HepG2 (cell line): ENCODE results near the gene S100A10. TPM values are rescaled to one million over a fixed set of nuclear protein-coding genes. Genes with fewer than 3 reads are reported as not detected.

ENCODE experiments used
- ATAC-seq: fragments of 200-7000 bp; cut with Tn5 transposase; 3 replicates; pipeline ENCODE4 v1.9.1; 2020; ENCODE audit warnings: mild to moderate bottlenecking, moderate library complexity
- BruUV-seq: library from RNA; stranded (reverse); fragments of 400-500 nt; replicated peaks from 2 replicates; lab custom pipeline; 2021; lab: Mats Ljungman, UMichigan
- CTCF ChIA-PET: fragments of 300-600 bp; formaldehyde crosslinking; extraction: SDS; loops from one replicate; lab custom pipeline; 2021; ENCODE audit warnings: low total read pairs, inconsistent platforms, low intra/inter-chr PET ratio; lab: Yijun Ruan, JAX
- POLR2A ChIA-PET: fragments of 350-600 bp; sonication (Branson Sonifier 250); formaldehyde crosslinking; loops from one replicate; lab custom pipeline; 2020; ENCODE audit warnings: antibody characterized with exemption, inconsistent platforms; lab: Yijun Ruan, JAX
- DNase-seq: peaks from one replicate; pipeline ENCODE4 v3.0.0-alpha.2; 2015; ENCODE audit warnings: low spot score
- FAIRE-seq: peaks from 3 replicates; lab custom pipeline; 2011; peaks lifted over from hg19 to GRCh38; lab: Jason Lieb, UNC
- H2AFZ ChIP-seq: one replicate; pipeline ENCODE4 v1.6.1; 2011; ENCODE audit warnings: low read length, inconsistent platforms
- H3K27ac ChIP-seq: fragments of 300-600 bp; 3 replicates; pipeline ENCODE4 v1.8.0; 2011; ENCODE audit warnings: mixed run types, mild to moderate bottlenecking, mixed read lengths, low read length, inconsistent platforms; ENCODE audit not compliant: insufficient read depth; ENCODE audit errors: extremely low read length
- H3K27me3 ChIP-seq, 2 experiments: fragments of 200-600 bp in 1 of 2; 2 replicates in 1 of 2; 3 replicates in 1 of 2; pipeline versions ENCODE4 v1.6.0 to v1.8.0; 2011; ENCODE audit warnings: low read length in 2 of 2, mild to moderate bottlenecking in 2 of 2, moderate library complexity in 2 of 2, inconsistent platforms in 1 of 2; ENCODE audit not compliant: insufficient read depth in 2 of 2, control insufficient read depth in 1 of 2
- H3K36me3 ChIP-seq, 2 experiments: fragments of 200-600 bp in 1 of 2; replicated peaks in 1 of 2; 2 replicates in 1 of 2; 3 replicates in 1 of 2; pipeline versions ENCODE4 v1.5.1 to v1.8.0; 2011; ENCODE audit warnings: low read length in 2 of 2, inconsistent platforms in 1 of 2; ENCODE audit not compliant: insufficient read depth in 2 of 2, control insufficient read depth in 1 of 2
- H3K4me1 ChIP-seq: 2 replicates; pipeline ENCODE4 v1.5.1; 2012; ENCODE audit warnings: low read length, inconsistent platforms; ENCODE audit not compliant: insufficient read depth
- H3K4me2 ChIP-seq: 2 replicates; pipeline ENCODE4 v1.6.0; 2011; ENCODE audit warnings: low read depth, low read length, inconsistent platforms
- H3K4me3 ChIP-seq, 3 experiments: fragments of 200-600 bp in 1 of 3; sonication (generic), shearing (Covaris generic) in 1 of 3; replicated peaks in 1 of 3; 2 replicates each; pipeline ENCODE4 v1.5.1; 2011 to 2016; ENCODE audit warnings: low read length in 3 of 3, inconsistent platforms in 2 of 3, low read depth in 2 of 3, mild to moderate bottlenecking in 2 of 3, control low read depth in 1 of 3, mixed read lengths in 1 of 3; ENCODE audit not compliant: insufficient read depth in 1 of 3
- H3K79me2 ChIP-seq: one replicate; pipeline ENCODE4 v1.6.1; 2011; ENCODE audit warnings: low read length, inconsistent platforms; ENCODE audit not compliant: insufficient read depth
- H3K9ac ChIP-seq: 2 replicates; pipeline ENCODE4 v1.6.0; 2011; ENCODE audit warnings: mild to moderate bottlenecking, low read depth, low read length, inconsistent platforms; ENCODE audit not compliant: insufficient read depth
- H3K9me3 ChIP-seq: 2 replicates; pipeline ENCODE4 v1.5.1; 2012; ENCODE audit warnings: mild to moderate bottlenecking, low read length
- H4K20me1 ChIP-seq: 2 replicates; pipeline ENCODE4 v1.6.0; 2011; ENCODE audit warnings: inconsistent platforms, mild to moderate bottlenecking, low read length, moderate library complexity; ENCODE audit not compliant: insufficient read depth
- CREM ChIP-seq, 2 experiments: sonication (generic) in 1 of 2; formaldehyde crosslinking in 1 of 2; IDR thresholded peaks; 2 replicates each; pipeline versions ENCODE4 v1.4.0 to v1.6.1; 2016 to 2020; ENCODE audit warnings: antibody characterized with exemption in 1 of 2, mild to moderate bottlenecking in 1 of 2, missing genetic modification reagents in 1 of 2
- FOXC1 ChIP-seq: sonication (generic); formaldehyde crosslinking; IDR thresholded peaks from 2 replicates; pipeline ENCODE4 v1.8.0; 2022; ENCODE audit warnings: mild to moderate bottlenecking, missing genetic modification reagents, borderline replicate concordance
- NFYB ChIP-seq: sonication (generic); formaldehyde crosslinking; IDR thresholded peaks from 2 replicates; pipeline ENCODE4 v1.4.0; 2020; ENCODE audit warnings: missing genetic modification reagents
- PHB2 ChIP-seq: fragments of 450-650 bp; IDR thresholded peaks from 2 replicates; pipeline ENCODE4 v1.6.1; 2018; ENCODE audit not compliant: partially characterized antibody
- PHF5A ChIP-seq: IDR thresholded peaks from one replicate; pipeline ENCODE4 v1.6.1; 2018; ENCODE audit warnings: low read depth, missing genetic modification reagents; ENCODE audit not compliant: unreplicated experiment
- SMYD3 ChIP-seq: sonication (generic); formaldehyde crosslinking; IDR thresholded peaks from 2 replicates; pipeline ENCODE4 v1.8.1; 2023; ENCODE audit warnings: mild to moderate bottlenecking, missing genetic modification reagents
- TRIM22 ChIP-seq: fragments of 450-650 bp; IDR thresholded peaks from 2 replicates; pipeline ENCODE4 v1.6.1; 2017
- ZBTB2 ChIP-seq: sonication (generic); formaldehyde crosslinking; IDR thresholded peaks from 2 replicates; pipeline ENCODE4 v1.8.0; 2022; ENCODE audit warnings: low read depth, missing genetic modification reagents
- ZFP1 ChIP-seq: IDR thresholded peaks from 2 replicates; pipeline ENCODE4 v1.6.1; 2016
- ZNF235 ChIP-seq: sonication (generic); formaldehyde crosslinking; IDR thresholded peaks from 2 replicates; pipeline ENCODE4 v1.8.1; 2023; ENCODE audit warnings: mild to moderate bottlenecking, missing genetic modification reagents, borderline replicate concordance
- ZNF567 ChIP-seq: sonication (generic); formaldehyde crosslinking; IDR thresholded peaks from 2 replicates; pipeline ENCODE4 v1.8.1; 2023; ENCODE audit warnings: mild to moderate bottlenecking, missing genetic modification reagents, borderline replicate concordance
- ZNF747 ChIP-seq: sonication (generic); formaldehyde crosslinking; IDR thresholded peaks from 2 replicates; pipeline ENCODE4 v1.8.1; 2023; ENCODE audit warnings: missing genetic modification reagents, mild to moderate bottlenecking, borderline replicate concordance
- ZXDC ChIP-seq: sonication (generic); formaldehyde crosslinking; IDR thresholded peaks from 2 replicates; pipeline ENCODE4 v1.5.0; 2020; ENCODE audit warnings: mild to moderate bottlenecking, missing genetic modification reagents
- WGBS: methylation state at CpG from one replicate; pipeline ENCODE4 v1.1.6; 2017; ENCODE audit warnings: low lambda C conversion rate; 5-methylcytosine and 5-hydroxymethylcytosine counted together
- in situ Hi-C: cut with HindIII; loops from 2 replicates; pipeline ENCODE4 v1.10.0; 2017; ENCODE audit warnings: low pct_unique_long_range_greater_than_20kb; ENCODE audit not compliant: extremely low pct_ligation_motif_present
- intact Hi-C: fragments of 100-400 bp; cut with micrococcal nuclease; formaldehyde crosslinking; loops from one replicate; pipeline ENCODE4 v1.10.0; 2022; ENCODE audit not compliant: unreplicated experiment
- polyA plus RNA-seq, 8 experiments: library from polyadenylated mRNA; depleted of rRNA in 3 of 8; stranded (reverse) in 7 of 8; unstranded in 1 of 8; fragments of >200 nt; fragmentation: Illumina TruSeq in 4 of 8; extraction: Trizol in 4 of 8; gene quantifications; 2 replicates each; pipeline versions ENCODE4 v1.2.1 to v1.2.3, GENCODE V29; 2011 to 2016; ENCODE audit warnings: low read depth in 4 of 8, missing spikeins in 1 of 8, mixed read lengths in 1 of 8; ENCODE audit not compliant: insufficient read depth in 1 of 8
- total RNA-seq, 5 experiments: library from RNA; depleted of rRNA; stranded (reverse); fragments of >200 nt; fragmentation: Illumina TruSeq; extraction: Trizol; gene quantifications; 2 replicates each; pipeline ENCODE4 v1.2.3, GENCODE V29; 2016; ENCODE audit warnings: low read depth in 1 of 5

The S100A10 gene
- total and polyA plus RNA-seq, 2 of the 13 experiments (the other 11 are each of a cell fraction or from before 2014, with no cell fraction given) = 16.8 to 28.7 TPM

- WGBS = 0% methylated on average over 1 of the region's 1 CpG
- Histone ChIP-seq H3K4me1 (peaks cover 14% of the 10 kb centered on the region), H3K36me3 (no peaks in the 10 kb centered on the region), H3K79me2 (no peaks in the 10 kb centered on the region), H3K4me2 (no peak overlapping the region), H3K27me3 (no peaks in the 10 kb centered on the region; a peak in 1 of 5 replicates), H3K9ac (no peak overlapping the region), H3K9me3 (no peaks in the 10 kb centered on the region), H4K20me1 (no peaks in the 10 kb centered on the region), H3K4me3 (no peak overlapping the region), H2AFZ (no peak overlapping the region), H3K27ac (no peak overlapping the region)
- no peak for FAIRE-seq
- intact Hi-C loops = no loop called here
- no peak for ATAC-seq
- in situ Hi-C loops = no loop called here
- DNase-seq = no peak
- BruUV-seq = no TSS peak
- CTCF ChIA-PET = interaction anchor here (1.2 to 3.0 kb wide), 5 partner anchors 29 to 68 kb away, joined by 4 to 59 read pairs (median 9); partner anchors contain the start of gene S100A10
- POLR2A ChIA-PET = interaction anchor here (1.9 kb wide), 1 partner anchor 35 kb away, joined by 12 read pairs; no protein-coding TSS in a partner anchor
- no peak for TF ChIP-seq NFYB (CRISPR knock-in tag)
- no peak for TF ChIP-seq PHF5A (CRISPR knock-in tag)
- no peak for TF ChIP-seq ZNF747 (CRISPR knock-in tag)
- no peak for TF ChIP-seq SMYD3 (CRISPR knock-in tag)
- no peak for TF ChIP-seq ZNF235
- TF ChIP-seq ZNF567 (CRISPR knock-in tag) = no peak
- TF ChIP-seq TRIM22 = no peak
- no peak for TF ChIP-seq CREM (IDR thresholded peaks at IDR 0.05)
- no peak for TF ChIP-seq CREM (CRISPR knock-in tag; IDR thresholded peaks at IDR 0.05)
- TF ChIP-seq PHB2 = no peak
- no peak for TF ChIP-seq ZFP1
- TF ChIP-seq ZBTB2 (CRISPR knock-in tag) = no peak
- TF ChIP-seq ZXDC (CRISPR knock-in tag) = no peak
- TF ChIP-seq FOXC1 (CRISPR knock-in tag) = no peak
These were observed 26.6 kb downstream of the S100A10 start for GRCh38 chr1:151967091-151967490.
